Gastrocnemius medialis (tissue), 4 donors: ENCODE measurements around the gene RGS14.

Source experiments
- POLR2A ChIP-seq, 2 donors: fragments of 450-650 bp; IDR thresholded peaks; one replicate each; pipeline ENCODE4 v1.6.1; 2017; ENCODE audit warnings: antibody characterized with exemption in 2 of 2, mild to moderate bottlenecking in 2 of 2, moderate library complexity in 2 of 2
- TF ChIP-seq, protein P1 (sequence below), 5 experiments: fragments of 450-650 bp in 3 of 5; fragments of 200-600 bp in 2 of 5; sonication (generic) in 2 of 5; IDR thresholded peaks in 4 of 5; conservative IDR thresholded peaks in 1 of 5; 1 replicate in 4 of 5; 2 replicates in 1 of 5; pipeline ENCODE4 v1.5.1; 2016 to 2019; ENCODE audit warnings: antibody characterized with exemption in 5 of 5, mild to moderate bottlenecking in 3 of 5, moderate library complexity in 3 of 5

DNA sequence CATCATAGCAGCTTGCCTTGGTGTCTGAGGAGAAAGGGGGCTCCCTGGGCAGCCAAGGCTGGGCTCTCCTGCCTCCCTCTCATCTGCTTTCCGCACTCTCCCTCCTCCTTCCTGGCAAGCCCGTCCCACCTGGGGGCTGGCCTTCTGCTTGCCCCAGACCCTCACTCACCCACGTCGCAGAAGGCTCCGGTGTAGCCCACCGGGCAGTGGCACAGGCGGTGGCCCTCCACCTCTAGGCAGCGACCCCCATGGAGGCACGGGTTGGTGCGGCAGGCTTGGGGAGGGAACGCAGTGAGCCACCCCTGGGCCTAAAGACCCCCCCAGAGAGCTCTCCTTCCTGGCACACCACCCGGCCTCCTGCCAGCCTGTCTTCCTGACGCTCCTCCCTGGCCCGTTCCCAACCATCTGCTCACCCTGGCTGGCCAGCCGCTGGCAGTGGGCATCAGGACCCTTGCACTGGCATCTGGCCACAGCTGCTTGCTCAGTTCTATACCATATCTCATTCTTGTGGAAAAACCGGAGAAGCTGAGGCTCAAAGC is 47.0 kb downstream of the RGS14 start:
- TF ChIP-seq, protein P1, sequence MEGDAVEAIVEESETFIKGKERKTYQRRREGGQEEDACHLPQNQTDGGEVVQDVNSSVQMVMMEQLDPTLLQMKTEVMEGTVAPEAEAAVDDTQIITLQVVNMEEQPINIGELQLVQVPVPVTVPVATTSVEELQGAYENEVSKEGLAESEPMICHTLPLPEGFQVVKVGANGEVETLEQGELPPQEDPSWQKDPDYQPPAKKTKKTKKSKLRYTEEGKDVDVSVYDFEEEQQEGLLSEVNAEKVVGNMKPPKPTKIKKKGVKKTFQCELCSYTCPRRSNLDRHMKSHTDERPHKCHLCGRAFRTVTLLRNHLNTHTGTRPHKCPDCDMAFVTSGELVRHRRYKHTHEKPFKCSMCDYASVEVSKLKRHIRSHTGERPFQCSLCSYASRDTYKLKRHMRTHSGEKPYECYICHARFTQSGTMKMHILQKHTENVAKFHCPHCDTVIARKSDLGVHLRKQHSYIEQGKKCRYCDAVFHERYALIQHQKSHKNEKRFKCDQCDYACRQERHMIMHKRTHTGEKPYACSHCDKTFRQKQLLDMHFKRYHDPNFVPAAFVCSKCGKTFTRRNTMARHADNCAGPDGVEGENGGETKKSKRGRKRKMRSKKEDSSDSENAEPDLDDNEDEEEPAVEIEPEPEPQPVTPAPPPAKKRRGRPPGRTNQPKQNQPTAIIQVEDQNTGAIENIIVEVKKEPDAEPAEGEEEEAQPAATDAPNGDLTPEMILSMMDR (IDR thresholded peaks at IDR 0.05 in 4 of 5, conservative IDR thresholded peaks at IDR 0.05 in 1 of 5): no peak
- no peak for TF ChIP-seq POLR2A (IDR thresholded peaks at IDR 0.05)
